Heart left ventricle (tissue), 16 donors: Measurements from ENCODE around the gene GUCY2C. TPM values are rescaled to one million over a fixed set of nuclear protein-coding genes. Genes with fewer than 3 reads are reported as not detected.

Source experiments
- ATAC-seq, 4 donors: fragments of 200-7000 bp; cut with Tn5 transposase; one replicate each; pipeline ENCODE4 v1.9.1; 2020 to 2022; ENCODE audit warnings: moderate library complexity in 4 of 4, mild to moderate bottlenecking in 3 of 4, moderate number of reproducible peaks in 1 of 4
- DNase-seq, 5 donors: peaks; one replicate each; pipeline ENCODE4 v3.0.0-alpha.2; 2020
- H3K27ac ChIP-seq, 12 donors: fragments of 200-600 bp; sonication (generic) in 4 of 12; one replicate each; pipeline versions ENCODE4 v1.5.0 to v1.8.0; 2016 to 2022; ENCODE audit warnings: mild to moderate bottlenecking in 2 of 12
- H3K27me3 ChIP-seq, 9 donors: fragments of 200-600 bp; sonication (generic) in 2 of 9; one replicate each; pipeline versions ENCODE4 v1.5.1 to v1.8.0; 2016 to 2022; ENCODE audit warnings: mild to moderate bottlenecking in 3 of 9
- H3K36me3 ChIP-seq, 9 donors: fragments of 200-600 bp; sonication (generic) in 2 of 9; one replicate each; pipeline versions ENCODE4 v1.5.0 to v1.8.0; 2018 to 2022; ENCODE audit warnings: mild to moderate bottlenecking in 2 of 9
- H3K4me1 ChIP-seq, 12 donors: fragments of 200-600 bp; sonication (generic) in 4 of 12; one replicate each; pipeline versions ENCODE4 v1.5.0 to v1.8.0; 2016 to 2022; ENCODE audit warnings: mild to moderate bottlenecking in 3 of 12
- H3K4me3 ChIP-seq, 12 donors: fragments of 200-600 bp; sonication (generic) in 4 of 12; one replicate each; pipeline versions ENCODE4 v1.5.0 to v1.8.0; 2017 to 2022; ENCODE audit warnings: mild to moderate bottlenecking in 9 of 12, moderate library complexity in 4 of 12
- H3K9me3 ChIP-seq, 12 donors: fragments of 200-600 bp; sonication (generic) in 4 of 12; one replicate each; pipeline versions ENCODE4 v1.5.0 to v1.8.0; 2016 to 2022; ENCODE audit warnings: mild to moderate bottlenecking in 1 of 12
- CTCF ChIP-seq, 12 donors: fragments of 200-600 bp; sonication (generic) in 4 of 12; IDR thresholded peaks; one replicate each; pipeline versions ENCODE4 v1.5.0 to v1.8.0; 2018 to 2022; ENCODE audit warnings: antibody characterized with exemption in 12 of 12, mild to moderate bottlenecking in 5 of 12
- POLR2A ChIP-seq, 2 donors: fragments of 450-650 bp; IDR thresholded peaks; one replicate each; pipeline ENCODE4 v1.6.1; 2017; ENCODE audit warnings: antibody characterized with exemption in 2 of 2, mild to moderate bottlenecking in 2 of 2, moderate library complexity in 2 of 2
- WGBS, 4 donors: extraction: QIAGEN DNeasy Blood & Tissue Kit in 2 of 4; methylation state at CpG; one replicate each; pipeline versions ENCODE4 v1.1.5 to v1.1.7; 2013 to 2018; 5-methylcytosine and 5-hydroxymethylcytosine counted together
- intact Hi-C, 10 donors: fragments of 100-400 bp; cut with DNase I; formaldehyde crosslinking; loops; one replicate each; pipeline versions ENCODE4 v1.11.1 to v1.14.2; 2022
- polyA plus RNA-seq, 2 donors: library from polyadenylated mRNA; stranded (reverse); fragments of 200-250 nt; gene quantifications; one replicate each; pipeline ENCODE4 v1.2.3, GENCODE V29; 2013
- total RNA-seq, 9 donors: library from RNA; depleted of rRNA in 2 of 9; stranded (reverse); fragments of >200 nt in 2 of 9; fragmentation: NEBNext Ultra II Directional in 3 of 9; extraction: Animal tissue kit (Norgen Biotek cat#: 25700) in 3 of 9; gene quantifications; one replicate each; pipeline versions ENCODE4 v1.1.0 to v1.2.4, GENCODE V29; 2016 to 2023
- donor health status: ischemic (EF 13 %, LVEDD 7.1; RV severe dilation, severe dysfunction).
- donor health status: healthy with polysubstance abuse.
- donor health status: DM: no; HTN: yes; CAD: no.
- donor health status: DM: no; HTN: no; CAD: no.
- donor health status: ischemic (EF 25% LVEDD 6.9; RV normal size, moderate dysfunction).
- donor health status: ischemic (EF 25% LVEDD 5.7; RV mildly dilated, moderate dysfunction).
- donor health status: healthy.
- donor health status: DM: yes; HTN: yes; CAD: no.
- donor health status: ischemic (EF 35%, LVEDD 5.7; RV mildly dilated, moderate dysfunction).
- donor health status: nonischemic (EF 11% LVEDD 7.7; RV severe dilation, severe dysfunction).
- donor health status: DM: yes; HTN: yes; CAD: no.
- donor health status: PGD.
- donor health status: ischemic (EF 29% LVEDD 5.4; RV normal size, mild dysfunction).
- donor health status: nonischemic (EF 23%, LVEDD 6.1; RV moderate dilation, normal function).

GUCY2C gene
- total and polyA plus RNA-seq, 11 donors, result 0.03 to 0.15 TPM; not detected in 9

GRCh38 chr12:14714437-14714836, 18.0 kb upstream of the GUCY2C start:
- H3K36me3 ChIP-seq, result no peaks in the 10 kb centered on the region
- no peak for TF ChIP-seq CTCF (IDR thresholded peaks at IDR 0.05)
- no peak overlapping the region for H3K27ac ChIP-seq
- 72 to 80% (median 74%) methylated on average over 6 of the region's 6 CpGs for WGBS, 4 donors
- no peaks in the 10 kb centered on the region for H3K4me1 ChIP-seq
- H3K4me3 ChIP-seq, result no peak overlapping the region
- no peak for ATAC-seq
- intact Hi-C loops, result loop anchor here in 3 of 10 donors (5.0 to 10.0 kb wide), 3 partner anchors 80 to 477 kb away; no protein-coding TSS in a partner anchor
- DNase-seq, result no peak
- H3K27me3 ChIP-seq, result no peaks in the 10 kb centered on the region
- no peaks in the 10 kb centered on the region for H3K9me3 ChIP-seq

- H3K4me1 ChIP-seq, result no peaks in the 10 kb centered on the region
- TF ChIP-seq CTCF (IDR thresholded peaks at IDR 0.05), result no peak
- no peak for TF ChIP-seq POLR2A (IDR thresholded peaks at IDR 0.05)
- no peaks in the 10 kb centered on the region for H3K9me3 ChIP-seq
- ATAC-seq (no peak), DNase-seq (no peak)
- no peak overlapping the region for H3K4me3 ChIP-seq
- H3K27ac ChIP-seq, result peak overlapping the region in 1 of 12 donors; percentile 39
- 45 to 49% (median 49%) methylated on average over 4 of the region's 4 CpGs for WGBS, 4 donors
- intact Hi-C loops, result loop anchor here in 3 of 10 donors (5.0 to 10.0 kb wide), 3 partner anchors 76 to 473 kb away; no protein-coding TSS in a partner anchor
- H3K36me3 ChIP-seq, result no peaks in the 10 kb centered on the region
- no peaks in the 10 kb centered on the region for H3K27me3 ChIP-seq
Measured at GRCh38 chr12:14710632-14711320, 14.4 kb upstream of the GUCY2C start.

GRCh38 chr12:14701809-14702568, 5.6 kb upstream of the GUCY2C start:
- Histone ChIP-seq H3K4me3 (no peak overlapping the region), H3K27me3 (no peaks in the 10 kb centered on the region), H3K36me3 (no peaks in the 10 kb centered on the region), H3K27ac (no peak overlapping the region), H3K9me3 (no peaks in the 10 kb centered on the region), H3K4me1 (no peaks in the 10 kb centered on the region)
- TF ChIP-seq POLR2A (IDR thresholded peaks at IDR 0.05) (no peak), CTCF (IDR thresholded peaks at IDR 0.05) (no peak)
- WGBS, 4 donors, result 75 to 81% (median 79%) methylated on average over 6 of the region's 6 CpGs
- ATAC-seq, result peak in 1 of 4 donors; percentile 41
- intact Hi-C loops, result no loop called here
- DNase-seq, result no peak

GRCh38 chr12:14700935-14701334, 4.5 kb upstream of the GUCY2C start:
- TF ChIP-seq POLR2A (IDR thresholded peaks at IDR 0.05) (no peak), CTCF (IDR thresholded peaks at IDR 0.05) (no peak)
- Histone ChIP-seq H3K4me1 (no peaks in the 10 kb centered on the region), H3K9me3 (no peaks in the 10 kb centered on the region), H3K27ac (no peak overlapping the region), H3K36me3 (no peaks in the 10 kb centered on the region), H3K27me3 (no peaks in the 10 kb centered on the region), H3K4me3 (no peak overlapping the region)
- 83 to 88% (median 86%) methylated on average over 4 of the region's 4 CpGs for WGBS, 4 donors
- ATAC-seq, result no peak
- intact Hi-C loops, result no loop called here
- no peak for DNase-seq
